SU-DHL-6 (cell line): ENCODE results near the gene LRRK2.

Experiments used
- EZH2phosphoT487 ChIP-seq: fragments of 200-600 bp; sonication (generic), shearing (Covaris generic); conservative IDR thresholded peaks from 2 replicates; pipeline ENCODE4 v1.6.1; 2018; ENCODE audit warnings: mild to moderate bottlenecking, antibody characterized with exemption, low read length, moderate library complexity, mixed read lengths
- TF ChIP-seq, protein P1 (sequence below): fragments of 200-600 bp; sonication (generic); IDR thresholded peaks from one replicate; pipeline ENCODE4 v1.5.1; 2017; ENCODE audit warnings: antibody characterized with exemption, mild to moderate bottlenecking, low read length, moderate library complexity; ENCODE audit not compliant: insufficient read depth, poor library complexity, severe bottlenecking

GRCh38 chr12:40324261-40324660, 99.5 kb downstream of the LRRK2 start:
- TF ChIP-seq, protein P1, sequence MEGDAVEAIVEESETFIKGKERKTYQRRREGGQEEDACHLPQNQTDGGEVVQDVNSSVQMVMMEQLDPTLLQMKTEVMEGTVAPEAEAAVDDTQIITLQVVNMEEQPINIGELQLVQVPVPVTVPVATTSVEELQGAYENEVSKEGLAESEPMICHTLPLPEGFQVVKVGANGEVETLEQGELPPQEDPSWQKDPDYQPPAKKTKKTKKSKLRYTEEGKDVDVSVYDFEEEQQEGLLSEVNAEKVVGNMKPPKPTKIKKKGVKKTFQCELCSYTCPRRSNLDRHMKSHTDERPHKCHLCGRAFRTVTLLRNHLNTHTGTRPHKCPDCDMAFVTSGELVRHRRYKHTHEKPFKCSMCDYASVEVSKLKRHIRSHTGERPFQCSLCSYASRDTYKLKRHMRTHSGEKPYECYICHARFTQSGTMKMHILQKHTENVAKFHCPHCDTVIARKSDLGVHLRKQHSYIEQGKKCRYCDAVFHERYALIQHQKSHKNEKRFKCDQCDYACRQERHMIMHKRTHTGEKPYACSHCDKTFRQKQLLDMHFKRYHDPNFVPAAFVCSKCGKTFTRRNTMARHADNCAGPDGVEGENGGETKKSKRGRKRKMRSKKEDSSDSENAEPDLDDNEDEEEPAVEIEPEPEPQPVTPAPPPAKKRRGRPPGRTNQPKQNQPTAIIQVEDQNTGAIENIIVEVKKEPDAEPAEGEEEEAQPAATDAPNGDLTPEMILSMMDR = no peak
- TF ChIP-seq EZH2phosphoT487 = no peak
